Loucy (cell line): ENCODE results near the gene RNF145.

ENCODE experiments used
- CTCF ChIP-seq: fragments of 200-600 bp; sonication (generic); conservative IDR thresholded peaks from 2 replicates; pipeline ENCODE4 v1.5.1; 2014; ENCODE audit warnings: mild to moderate bottlenecking, antibody characterized with exemption, low read length
- EZH2phosphoT487 ChIP-seq: fragments of 200-600 bp; IDR thresholded peaks from 2 replicates; pipeline ENCODE4 v1.6.1; 2018; ENCODE audit warnings: antibody characterized with exemption, mild to moderate bottlenecking, moderate library complexity, borderline replicate concordance

GRCh38 chr5:159184858-159185381 is 24.4 kb downstream of the RNF145 start:
- no peak for TF ChIP-seq EZH2phosphoT487
- no peak for TF ChIP-seq CTCF
